OCI-LY3 (cell line): Measurements from ENCODE around the gene PLD5.

Experiments
- CTCF ChIP-seq: fragments of 200-600, 300-600 bp; sonication (generic); IDR thresholded peaks from 2 replicates; pipeline ENCODE4 v1.5.1; 2014; ENCODE audit warnings: antibody characterized with exemption, low read length, low read depth
- EZH2phosphoT487 ChIP-seq: fragments of 200-600 bp; shearing (Covaris generic); IDR thresholded peaks from 2 replicates; pipeline ENCODE4 v1.6.1; 2018; ENCODE audit warnings: antibody characterized with exemption, mixed run types, low read depth

GRCh38 chr1:242203262-242203661 lies 321.2 kb downstream of the PLD5 start:
- no peak for TF ChIP-seq CTCF
- TF ChIP-seq EZH2phosphoT487: no peak
